HL-60 (cell line): ENCODE data around the gene RBM33.

ENCODE experiments used
- DNase-seq, 2 experiments: peaks; one replicate each; pipeline ENCODE4 v3.0.0-alpha.2; 2010 to 2020; ENCODE audit warnings: low read depth in 1 of 2, low spot score in 1 of 2
- H3K27ac ChIP-seq: fragments of 250-450 bp; sonication (Bioruptor Pico); replicated peaks from 2 replicates; pipeline ENCODE4 v1.5.1; 2020; ENCODE audit warnings: mild to moderate bottlenecking, moderate library complexity
- H3K27me3 ChIP-seq: fragments of 250-450 bp; sonication (Bioruptor Pico); 2 replicates; pipeline ENCODE4 v1.5.1; 2021; ENCODE audit warnings: mild to moderate bottlenecking, moderate library complexity; ENCODE audit not compliant: insufficient read depth, poor library complexity, severe bottlenecking
- H3K4me3 ChIP-seq: replicated peaks from 2 replicates; pipeline ENCODE4 v1.5.1; 2011; ENCODE audit warnings: mild to moderate bottlenecking, control low read depth, low read length; ENCODE audit not compliant: insufficient read depth
- CTCF ChIP-seq: IDR thresholded peaks from one replicate; pipeline ENCODE4 v1.5.1; 2011; ENCODE audit warnings: low read length, control low read depth, inconsistent platforms; ENCODE audit not compliant: insufficient read depth
- GABPA ChIP-seq: IDR thresholded peaks from 2 replicates; pipeline ENCODE4 v1.6.1; 2012; ENCODE audit warnings: low read depth
- POLR2AphosphoS5 ChIP-seq: IDR thresholded peaks from 2 replicates; pipeline ENCODE4 v1.6.1; 2012; ENCODE audit warnings: low read depth
- REST ChIP-seq: IDR thresholded peaks from 2 replicates; pipeline ENCODE4 v1.6.1; 2012; ENCODE audit warnings: low read depth; ENCODE audit not compliant: insufficient replicate concordance
- SPI1 ChIP-seq: IDR thresholded peaks from 2 replicates; pipeline ENCODE4 v1.6.1; 2012; ENCODE audit warnings: low read depth, mild to moderate bottlenecking, borderline replicate concordance

The RBM33 gene

GRCh38 chr7:155754165-155754564 lies 109.7 kb downstream of the RBM33 start:
- Histone ChIP-seq H3K27ac (no peak overlapping the region), H3K27me3 (no peaks in the 10 kb centered on the region), H3K4me3 (no peak overlapping the region)
- TF ChIP-seq REST = no peak
- no peak for TF ChIP-seq SPI1
- TF ChIP-seq CTCF = no peak
- TF ChIP-seq POLR2AphosphoS5 = no peak
- TF ChIP-seq GABPA = no peak
- no peak for DNase-seq

DNA sequence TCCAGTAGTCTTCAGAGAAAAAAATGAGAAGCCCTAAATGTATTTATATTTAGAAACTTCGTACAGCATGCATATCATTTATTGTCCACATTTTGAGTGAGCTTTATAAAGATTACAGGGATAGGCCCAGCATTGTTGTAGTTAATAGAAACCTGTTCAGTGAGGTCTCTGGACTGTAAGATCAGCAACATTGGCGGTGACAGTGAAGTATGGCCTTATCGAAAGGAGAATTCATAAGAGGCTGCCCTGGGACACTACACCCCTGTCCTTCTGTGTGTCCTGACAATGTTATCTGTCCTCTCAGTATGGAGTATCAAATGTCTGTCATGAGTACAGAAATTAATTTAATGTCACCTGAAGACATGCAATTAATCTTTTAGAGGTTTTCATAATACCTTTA lies 110.6 kb downstream of the RBM33 start:
- Histone ChIP-seq H3K27me3 (no peaks in the 10 kb centered on the region), H3K4me3 (no peak overlapping the region), H3K27ac (no peak overlapping the region)
- no peak for DNase-seq
- TF ChIP-seq SPI1 (no peak), CTCF (no peak)

GRCh38 chr7:155756322-155756721 lies 111.9 kb downstream of the RBM33 start:
- H3K27me3 ChIP-seq = no peaks in the 10 kb centered on the region
- TF ChIP-seq CTCF (no peak), POLR2AphosphoS5 (no peak)
- H3K27ac ChIP-seq = no peak overlapping the region
- DNase-seq = no peak
- H3K4me3 ChIP-seq = no peak overlapping the region

DNA sequence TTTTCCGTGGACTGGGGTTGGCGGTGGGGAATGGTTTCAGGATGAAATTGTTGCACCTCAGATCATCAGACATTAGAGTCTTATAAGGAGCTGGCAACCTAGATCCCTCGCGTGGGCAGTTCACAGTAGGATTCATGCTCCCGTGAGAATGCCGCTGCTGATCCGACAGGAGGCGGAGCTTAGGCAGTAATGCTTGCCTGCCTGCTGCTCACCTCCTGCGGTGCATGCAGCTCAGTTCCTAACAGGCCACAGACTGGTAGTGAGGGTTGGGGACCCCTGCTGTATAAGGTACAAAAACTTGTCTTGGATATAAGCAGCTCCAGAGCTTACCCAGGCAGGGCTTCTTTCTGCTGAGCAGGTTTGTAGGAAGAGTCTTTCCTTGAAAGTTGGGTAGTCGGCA lies 113.9 kb downstream of the RBM33 start:
- Histone ChIP-seq H3K4me3 (no peak overlapping the region), H3K27ac (no peak overlapping the region), H3K27me3 (no peaks in the 10 kb centered on the region)
- TF ChIP-seq POLR2AphosphoS5 = no peak
- no peak for TF ChIP-seq CTCF
- no peak for TF ChIP-seq GABPA
- no peak for TF ChIP-seq REST
- TF ChIP-seq SPI1 = no peak
- no peak for DNase-seq
